SK-N-SH (cell line): ENCODE measurements around the gene FYN.

Experiments used
- EP300 ChIP-seq, 2 experiments: IDR thresholded peaks; 2 replicates each; pipeline versions ENCODE4 v1.4.0 to v1.6.1; 2012; ENCODE audit warnings: borderline replicate concordance in 1 of 2, low read depth in 1 of 2, low read length in 1 of 2
- FOSL2 ChIP-seq: IDR thresholded peaks from 2 replicates; pipeline ENCODE4 v1.4.0; 2012; ENCODE audit warnings: low read depth, mild to moderate bottlenecking, moderate library complexity, borderline replicate concordance
- NFIC ChIP-seq: IDR thresholded peaks from 2 replicates; pipeline ENCODE4 v1.4.0; 2012; ENCODE audit warnings: borderline replicate concordance
- POLR2AphosphoS5 ChIP-seq: IDR thresholded peaks from 2 replicates; pipeline ENCODE4 v1.6.1; 2012; ENCODE audit warnings: low read depth, low read length
- RFX5 ChIP-seq: IDR thresholded peaks from 2 replicates; pipeline ENCODE4 v1.6.1; 2012; ENCODE audit warnings: mild to moderate bottlenecking, improper control_type of control experiment, low read length
- RXRA ChIP-seq: IDR thresholded peaks from 2 replicates; pipeline ENCODE4 v1.4.0; 2012; ENCODE audit warnings: low read depth, mild to moderate bottlenecking, borderline replicate concordance
- TAF1 ChIP-seq: IDR thresholded peaks from 2 replicates; pipeline ENCODE4 v1.6.1; 2012; ENCODE audit warnings: low read depth, mild to moderate bottlenecking, low read length, moderate library complexity, borderline replicate concordance
- TF ChIP-seq, protein P1 (sequence below): fragments of 200-600 bp; sonication (generic); IDR thresholded peaks from 2 replicates; pipeline ENCODE4 v1.6.1; 2017; ENCODE audit warnings: antibody characterized with exemption, mild to moderate bottlenecking, moderate library complexity
- TF ChIP-seq, protein P2 (sequence below): IDR thresholded peaks from 2 replicates; pipeline ENCODE4 v1.4.0; 2012; ENCODE audit warnings: low read depth
- TF ChIP-seq, protein P3 (sequence below): IDR thresholded peaks from 2 replicates; pipeline ENCODE4 v1.6.1; 2012; ENCODE audit warnings: mild to moderate bottlenecking, low read depth, low read length, moderate library complexity

DNA sequence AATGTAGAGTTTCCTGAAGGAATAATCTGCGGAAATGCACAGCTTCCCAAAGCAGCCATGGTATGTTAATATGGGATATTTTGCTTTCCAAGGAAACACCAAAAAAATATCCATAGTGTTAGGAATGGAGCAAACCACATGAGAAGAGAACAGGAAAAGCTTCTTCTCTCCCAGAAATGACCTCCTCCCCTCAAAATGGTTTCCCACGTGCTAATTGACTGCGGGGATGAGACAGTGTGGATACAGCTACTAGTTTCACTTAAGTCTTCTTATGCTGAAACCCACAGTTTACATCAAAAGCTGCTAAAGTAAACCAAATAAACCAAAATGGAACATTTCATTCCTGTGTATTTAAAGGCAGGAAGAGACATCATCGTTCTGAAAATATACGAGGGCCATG lies 69.4 kb downstream of the FYN start:
- no peak for TF ChIP-seq POLR2AphosphoS5
- TF ChIP-seq, protein P1, sequence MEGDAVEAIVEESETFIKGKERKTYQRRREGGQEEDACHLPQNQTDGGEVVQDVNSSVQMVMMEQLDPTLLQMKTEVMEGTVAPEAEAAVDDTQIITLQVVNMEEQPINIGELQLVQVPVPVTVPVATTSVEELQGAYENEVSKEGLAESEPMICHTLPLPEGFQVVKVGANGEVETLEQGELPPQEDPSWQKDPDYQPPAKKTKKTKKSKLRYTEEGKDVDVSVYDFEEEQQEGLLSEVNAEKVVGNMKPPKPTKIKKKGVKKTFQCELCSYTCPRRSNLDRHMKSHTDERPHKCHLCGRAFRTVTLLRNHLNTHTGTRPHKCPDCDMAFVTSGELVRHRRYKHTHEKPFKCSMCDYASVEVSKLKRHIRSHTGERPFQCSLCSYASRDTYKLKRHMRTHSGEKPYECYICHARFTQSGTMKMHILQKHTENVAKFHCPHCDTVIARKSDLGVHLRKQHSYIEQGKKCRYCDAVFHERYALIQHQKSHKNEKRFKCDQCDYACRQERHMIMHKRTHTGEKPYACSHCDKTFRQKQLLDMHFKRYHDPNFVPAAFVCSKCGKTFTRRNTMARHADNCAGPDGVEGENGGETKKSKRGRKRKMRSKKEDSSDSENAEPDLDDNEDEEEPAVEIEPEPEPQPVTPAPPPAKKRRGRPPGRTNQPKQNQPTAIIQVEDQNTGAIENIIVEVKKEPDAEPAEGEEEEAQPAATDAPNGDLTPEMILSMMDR: no peak
- TF ChIP-seq, protein P2, sequence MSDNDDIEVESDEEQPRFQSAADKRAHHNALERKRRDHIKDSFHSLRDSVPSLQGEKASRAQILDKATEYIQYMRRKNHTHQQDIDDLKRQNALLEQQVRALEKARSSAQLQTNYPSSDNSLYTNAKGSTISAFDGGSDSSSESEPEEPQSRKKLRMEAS: no peak
- no peak for TF ChIP-seq FOSL2
- TF ChIP-seq, protein P3, sequence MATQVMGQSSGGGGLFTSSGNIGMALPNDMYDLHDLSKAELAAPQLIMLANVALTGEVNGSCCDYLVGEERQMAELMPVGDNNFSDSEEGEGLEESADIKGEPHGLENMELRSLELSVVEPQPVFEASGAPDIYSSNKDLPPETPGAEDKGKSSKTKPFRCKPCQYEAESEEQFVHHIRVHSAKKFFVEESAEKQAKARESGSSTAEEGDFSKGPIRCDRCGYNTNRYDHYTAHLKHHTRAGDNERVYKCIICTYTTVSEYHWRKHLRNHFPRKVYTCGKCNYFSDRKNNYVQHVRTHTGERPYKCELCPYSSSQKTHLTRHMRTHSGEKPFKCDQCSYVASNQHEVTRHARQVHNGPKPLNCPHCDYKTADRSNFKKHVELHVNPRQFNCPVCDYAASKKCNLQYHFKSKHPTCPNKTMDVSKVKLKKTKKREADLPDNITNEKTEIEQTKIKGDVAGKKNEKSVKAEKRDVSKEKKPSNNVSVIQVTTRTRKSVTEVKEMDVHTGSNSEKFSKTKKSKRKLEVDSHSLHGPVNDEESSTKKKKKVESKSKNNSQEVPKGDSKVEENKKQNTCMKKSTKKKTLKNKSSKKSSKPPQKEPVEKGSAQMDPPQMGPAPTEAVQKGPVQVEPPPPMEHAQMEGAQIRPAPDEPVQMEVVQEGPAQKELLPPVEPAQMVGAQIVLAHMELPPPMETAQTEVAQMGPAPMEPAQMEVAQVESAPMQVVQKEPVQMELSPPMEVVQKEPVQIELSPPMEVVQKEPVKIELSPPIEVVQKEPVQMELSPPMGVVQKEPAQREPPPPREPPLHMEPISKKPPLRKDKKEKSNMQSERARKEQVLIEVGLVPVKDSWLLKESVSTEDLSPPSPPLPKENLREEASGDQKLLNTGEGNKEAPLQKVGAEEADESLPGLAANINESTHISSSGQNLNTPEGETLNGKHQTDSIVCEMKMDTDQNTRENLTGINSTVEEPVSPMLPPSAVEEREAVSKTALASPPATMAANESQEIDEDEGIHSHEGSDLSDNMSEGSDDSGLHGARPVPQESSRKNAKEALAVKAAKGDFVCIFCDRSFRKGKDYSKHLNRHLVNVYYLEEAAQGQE: no peak
- TF ChIP-seq RXRA: no peak
- no peak for TF ChIP-seq EP300 (IDR thresholded peaks at IDR 0.05; ENCODE audit: borderline replicate concordance in 1 of 2, low read depth in 1 of 2, low read length in 1 of 2)
- no peak for TF ChIP-seq RFX5
- TF ChIP-seq NFIC: no peak
- no peak for TF ChIP-seq TAF1
